A673 (cell line): Measurements from ENCODE around the gene INO80B. TPM values are rescaled to one million over a fixed set of nuclear protein-coding genes. Genes with fewer than 3 reads are reported as not detected.

Experiments
- BruUV-seq: library from RNA; stranded (reverse); fragments of 400-500 nt; replicated peaks from 2 replicates; lab custom pipeline; 2021; lab: Mats Ljungman, UMichigan
- CTCF ChIA-PET: fragments of 300-600 bp; sonication (Branson Sonifier 250); formaldehyde crosslinking; loops from one replicate; lab custom pipeline; 2022; ENCODE audit warnings: antibody characterized with exemption; lab: Charles Lee
- POLR2A ChIA-PET: fragments of 300-600 bp; sonication (Branson Sonifier 250); formaldehyde crosslinking; loops from one replicate; lab custom pipeline; 2022; ENCODE audit warnings: antibody characterized with exemption; ENCODE audit not compliant: low non-redundant PET; lab: Charles Lee
- DNase-seq: peaks from one replicate; pipeline ENCODE4 v3.0.0-alpha.2; 2015; ENCODE audit warnings: low spot score
- H3K27ac ChIP-seq: fragments of 200-600 bp; sonication (generic); 2 replicates; pipeline ENCODE4 v1.5.1; 2016; ENCODE audit warnings: mixed run types, low read depth, mild to moderate bottlenecking, mixed read lengths, antibody characterized with exemption, low read length; ENCODE audit not compliant: poor library complexity, severe bottlenecking
- H3K27me3 ChIP-seq: fragments of 200-600 bp; sonication (generic); replicated peaks from 2 replicates; pipeline ENCODE4 v1.6.1; 2017; ENCODE audit warnings: mixed run types, low read depth, mild to moderate bottlenecking, mixed read lengths, antibody characterized with exemption, low read length; ENCODE audit not compliant: insufficient read depth, poor library complexity
- H3K36me3 ChIP-seq: fragments of 200-600 bp; sonication (generic); 2 replicates; pipeline ENCODE4 v1.6.1; 2016; ENCODE audit warnings: mixed run types, mild to moderate bottlenecking, mixed read lengths, antibody characterized with exemption, low read length; ENCODE audit not compliant: insufficient read depth, poor library complexity, severe bottlenecking
- H3K4me1 ChIP-seq: fragments of 200-600 bp; sonication (generic); 2 replicates; pipeline ENCODE4 v1.6.1; 2017; ENCODE audit warnings: mixed run types, mild to moderate bottlenecking, mixed read lengths, antibody characterized with exemption, low read length; ENCODE audit not compliant: insufficient read depth, poor library complexity, severe bottlenecking
- H3K4me3 ChIP-seq: fragments of 200-600 bp; sonication (generic); 2 replicates; pipeline ENCODE4 v1.5.1; 2016; ENCODE audit warnings: low read depth, mixed run types, mild to moderate bottlenecking, mixed read lengths, low read length; ENCODE audit not compliant: poor library complexity, severe bottlenecking
- H3K9me3 ChIP-seq: fragments of 200-600 bp; sonication (generic); 2 replicates; pipeline ENCODE4 v1.6.1; 2016; ENCODE audit warnings: mixed run types, low read depth, mild to moderate bottlenecking, mixed read lengths, antibody characterized with exemption, low read length; ENCODE audit not compliant: poor library complexity, severe bottlenecking
- EZH2 ChIP-seq: fragments of 200-600 bp; sonication (generic); IDR thresholded peaks from 2 replicates; pipeline ENCODE4 v1.6.1; 2017; ENCODE audit warnings: borderline replicate concordance, low read depth, mild to moderate bottlenecking, mixed read lengths, antibody characterized with exemption, low read length; ENCODE audit not compliant: poor library complexity, severe bottlenecking
- intact Hi-C: fragments of 100-400 bp; cut with micrococcal nuclease; formaldehyde crosslinking; loops from one replicate; pipeline ENCODE4 v1.10.0; 2022; ENCODE audit not compliant: unreplicated experiment
- total RNA-seq: library from RNA; stranded (reverse); gene quantifications from 2 replicates; pipeline ENCODE4 v1.2.3, GENCODE V29; 2021
- TF ChIP-seq, protein P1 (sequence below): fragments of 300-800, 200-600 bp; sonication (generic); conservative IDR thresholded peaks from 2 replicates; pipeline ENCODE4 v1.5.1; 2017; ENCODE audit warnings: low read depth, mild to moderate bottlenecking, antibody characterized with exemption, low read length, moderate library complexity, mixed read lengths

Gene INO80B
- total RNA-seq, 1 experiment from 2014 or later = 29.9 TPM

DNA sequence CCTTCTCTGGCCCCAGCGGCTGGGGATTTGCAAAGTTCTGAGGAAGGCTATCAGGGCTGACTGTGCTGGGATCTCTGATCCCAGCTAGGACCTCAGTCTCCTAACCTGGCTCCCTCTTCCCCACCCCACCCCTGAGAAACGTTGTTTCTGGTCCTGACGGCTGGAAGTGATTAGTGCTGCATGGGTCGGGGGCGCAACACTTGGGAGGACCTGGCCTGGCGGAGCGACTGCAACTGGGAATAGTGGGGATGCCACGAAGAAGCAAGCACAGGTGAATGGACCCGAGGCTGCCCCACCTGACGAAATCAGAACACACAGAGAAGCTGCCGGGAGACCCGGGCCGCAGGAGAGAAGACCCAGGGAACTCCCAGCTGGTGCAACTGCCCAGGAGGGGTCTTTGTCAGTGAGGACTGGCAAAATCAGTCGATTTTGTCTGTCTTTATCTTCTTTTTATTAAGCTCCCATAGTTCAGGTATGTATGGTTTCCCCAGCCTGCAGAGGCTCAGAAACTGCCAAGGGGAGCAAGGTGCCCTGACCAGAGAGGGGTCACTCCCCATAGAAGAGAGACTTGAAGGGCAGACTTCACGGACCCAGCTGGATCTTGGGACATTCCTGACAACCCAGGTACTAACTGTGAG, 45.2 kb downstream of the INO80B start:
- no peak overlapping the region for H3K4me3 ChIP-seq
- CTCF ChIA-PET = no interaction called here
- no peak for TF ChIP-seq EZH2
- TF ChIP-seq, protein P1, sequence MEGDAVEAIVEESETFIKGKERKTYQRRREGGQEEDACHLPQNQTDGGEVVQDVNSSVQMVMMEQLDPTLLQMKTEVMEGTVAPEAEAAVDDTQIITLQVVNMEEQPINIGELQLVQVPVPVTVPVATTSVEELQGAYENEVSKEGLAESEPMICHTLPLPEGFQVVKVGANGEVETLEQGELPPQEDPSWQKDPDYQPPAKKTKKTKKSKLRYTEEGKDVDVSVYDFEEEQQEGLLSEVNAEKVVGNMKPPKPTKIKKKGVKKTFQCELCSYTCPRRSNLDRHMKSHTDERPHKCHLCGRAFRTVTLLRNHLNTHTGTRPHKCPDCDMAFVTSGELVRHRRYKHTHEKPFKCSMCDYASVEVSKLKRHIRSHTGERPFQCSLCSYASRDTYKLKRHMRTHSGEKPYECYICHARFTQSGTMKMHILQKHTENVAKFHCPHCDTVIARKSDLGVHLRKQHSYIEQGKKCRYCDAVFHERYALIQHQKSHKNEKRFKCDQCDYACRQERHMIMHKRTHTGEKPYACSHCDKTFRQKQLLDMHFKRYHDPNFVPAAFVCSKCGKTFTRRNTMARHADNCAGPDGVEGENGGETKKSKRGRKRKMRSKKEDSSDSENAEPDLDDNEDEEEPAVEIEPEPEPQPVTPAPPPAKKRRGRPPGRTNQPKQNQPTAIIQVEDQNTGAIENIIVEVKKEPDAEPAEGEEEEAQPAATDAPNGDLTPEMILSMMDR = no peak
- peaks cover 5% of the 10 kb centered on the region for H3K4me1 ChIP-seq
- intact Hi-C loops = no loop called here
- no TSS peak for BruUV-seq
- no peak for DNase-seq
- no peaks in the 10 kb centered on the region for H3K9me3 ChIP-seq
- no peak overlapping the region for H3K27ac ChIP-seq
- H3K36me3 ChIP-seq = peaks cover 4% of the 10 kb centered on the region
- POLR2A ChIA-PET = interaction anchor here (0.5 kb wide), 1 partner anchor 109 kb away, joined by 3 read pairs; no protein-coding TSS in a partner anchor
- peaks cover 31% of the 10 kb centered on the region for H3K27me3 ChIP-seq

DNA sequence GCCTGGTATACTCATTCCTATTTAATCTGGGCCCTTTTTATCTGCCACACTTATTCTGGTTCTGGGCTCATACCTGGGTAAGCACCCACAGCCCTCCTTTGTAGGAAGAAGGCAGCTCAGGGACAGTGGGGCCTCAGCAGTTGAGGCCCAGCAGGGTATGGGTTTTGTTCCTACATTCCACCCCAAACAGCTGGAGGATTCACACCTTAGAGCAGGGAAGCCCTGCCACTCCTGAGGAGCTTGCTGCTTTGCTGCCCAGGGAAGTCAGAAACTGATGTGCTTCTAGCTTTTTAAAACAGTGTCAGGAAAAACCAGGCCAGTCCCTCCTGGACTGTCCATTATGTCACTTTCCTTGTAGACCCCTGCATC, 45.7 kb downstream of the INO80B start:
- Histone ChIP-seq H3K4me3 (no peak overlapping the region), H3K4me1 (peaks cover 6% of the 10 kb centered on the region), H3K9me3 (no peaks in the 10 kb centered on the region), H3K27me3 (peaks cover 31% of the 10 kb centered on the region), H3K36me3 (peaks cover 9% of the 10 kb centered on the region), H3K27ac (no peak overlapping the region)
- ChIA-PET POLR2A (interaction anchor here (0.5 kb wide), 1 partner anchor 109 kb away, joined by 3 read pairs; no protein-coding TSS in a partner anchor), CTCF (no interaction called here)
- no peak for DNase-seq
- intact Hi-C loops = no loop called here
- BruUV-seq = no TSS peak
- TF ChIP-seq EZH2 = no peak
- TF ChIP-seq, protein P1 = no peak

DNA sequence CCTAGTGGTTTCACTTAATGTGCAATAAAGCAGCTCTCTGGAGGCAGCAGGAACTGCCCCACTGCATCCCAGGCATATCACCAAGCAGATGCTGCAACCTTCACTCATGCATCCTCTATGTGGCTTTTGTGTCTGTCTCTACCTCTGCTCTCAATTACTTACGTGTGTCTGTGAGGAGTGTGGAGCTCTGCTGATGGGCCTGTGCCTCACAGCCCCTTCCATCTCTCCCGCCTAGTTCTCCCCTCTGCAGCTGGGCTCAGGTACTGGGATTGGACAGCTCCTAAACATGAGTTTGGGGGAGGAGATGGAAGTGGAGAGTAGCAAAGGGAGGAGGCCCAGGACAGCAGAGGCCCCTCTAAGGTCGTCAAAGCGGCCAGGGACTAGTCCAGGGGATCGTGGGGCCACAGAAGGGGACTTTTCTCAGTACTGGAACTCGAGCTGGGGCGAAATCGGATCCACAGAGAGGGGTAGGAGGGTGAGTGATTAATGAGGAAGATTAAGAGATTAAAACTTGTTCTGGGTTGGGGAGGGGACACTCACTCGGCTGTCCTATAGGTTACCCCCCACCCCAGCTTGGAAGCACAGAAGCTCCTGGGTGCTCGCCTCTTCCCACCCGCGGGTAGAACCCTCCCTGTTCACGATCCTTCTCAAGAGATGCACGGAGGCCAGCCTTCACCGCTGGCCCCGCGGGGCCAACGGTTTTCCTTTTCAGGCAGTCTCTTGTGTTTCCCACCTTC, 46.6 kb downstream of the INO80B start:
- TF ChIP-seq, protein P1 = no peak
- TF ChIP-seq EZH2 = no peak
- peaks cover 14% of the 10 kb centered on the region for H3K36me3 ChIP-seq
- H3K4me3 ChIP-seq = no peak overlapping the region
- H3K27ac ChIP-seq = no peak overlapping the region
- intact Hi-C loops = no loop called here
- no peaks in the 10 kb centered on the region for H3K9me3 ChIP-seq
- ChIA-PET POLR2A (no interaction called here), CTCF (no interaction called here)
- peaks cover 31% of the 10 kb centered on the region for H3K27me3 ChIP-seq
- DNase-seq = no peak
- no TSS peak for BruUV-seq
- H3K4me1 ChIP-seq = peaks cover 10% of the 10 kb centered on the region
